Renal pelvis (tissue), 4 donors: ENCODE results near the gene TM9SF3. TPM values are rescaled to one million over a fixed set of nuclear protein-coding genes. Genes with fewer than 3 reads are reported as not detected.
"Not testable (repeated sequence)": the region's sequence is repeated elsewhere in the genome, so short reads cannot be mapped to it uniquely, and the experiment has no call there.

Experiments
- DNase-seq: peaks from one replicate; pipeline ENCODE4 v3.0.0-alpha.2; 2013
- polyA plus RNA-seq, 3 donors: library from polyadenylated mRNA; unstranded; fragments of 120-200 nt; gene quantifications; one replicate each; pipeline ENCODE4 v1.2.1, GENCODE V29; 2013; ENCODE audit not compliant: insufficient read length in 3 of 3

The TM9SF3 gene
- polyA plus RNA-seq, 3 donors, result 172 to 194 (median 185) TPM

GRCh38 chr10:96608805-96609204 lies 22.0 kb upstream of the TM9SF3 start:
- DNase-seq, result no peak

DNA sequence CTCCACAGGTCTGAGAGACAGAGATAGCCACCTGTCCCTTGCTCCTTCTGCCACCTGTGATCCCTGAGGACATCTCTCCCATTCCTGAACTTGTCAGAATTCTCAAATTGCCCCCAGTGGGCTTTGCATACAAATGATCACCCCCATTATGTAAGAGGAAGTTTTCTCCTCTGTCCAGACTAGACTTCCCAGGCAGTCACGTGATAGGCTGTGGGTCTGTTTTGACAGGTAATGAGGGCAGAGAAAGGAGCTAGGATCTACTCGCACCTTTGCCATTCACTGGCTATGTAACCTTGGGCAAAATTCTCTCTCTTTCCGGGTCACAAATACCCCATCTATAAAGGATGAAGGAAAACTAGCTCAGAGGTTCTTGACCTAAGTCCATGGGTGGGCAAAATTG lies 21.4 kb upstream of the TM9SF3 start:
- DNase-seq, result no peak

GRCh38 chr10:96606946-96607345 lies 20.1 kb upstream of the TM9SF3 start:
- no peak for DNase-seq

GRCh38 chr10:96606216-96606615 lies 19.4 kb upstream of the TM9SF3 start:
- DNase-seq, result no peak

DNA sequence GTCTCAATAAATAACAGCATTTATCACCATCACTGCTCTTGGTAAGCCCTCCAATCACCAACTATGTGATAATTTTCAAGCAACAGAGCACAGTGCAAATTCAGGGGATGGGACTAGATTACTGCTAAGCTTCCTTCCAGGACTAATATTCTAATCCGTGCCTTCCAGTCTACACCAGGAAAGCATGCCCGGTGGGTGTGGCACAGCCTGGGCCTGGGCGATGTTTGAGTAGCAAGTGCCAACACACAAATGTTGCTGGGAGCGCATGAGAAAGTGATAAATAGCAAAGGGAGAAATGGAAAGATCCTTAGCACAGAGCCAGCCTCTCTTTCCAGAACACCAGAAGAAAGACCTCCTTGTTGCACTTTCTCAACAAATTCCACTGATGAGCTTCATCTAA lies 13.5 kb upstream of the TM9SF3 start:
- no peak for DNase-seq

DNA sequence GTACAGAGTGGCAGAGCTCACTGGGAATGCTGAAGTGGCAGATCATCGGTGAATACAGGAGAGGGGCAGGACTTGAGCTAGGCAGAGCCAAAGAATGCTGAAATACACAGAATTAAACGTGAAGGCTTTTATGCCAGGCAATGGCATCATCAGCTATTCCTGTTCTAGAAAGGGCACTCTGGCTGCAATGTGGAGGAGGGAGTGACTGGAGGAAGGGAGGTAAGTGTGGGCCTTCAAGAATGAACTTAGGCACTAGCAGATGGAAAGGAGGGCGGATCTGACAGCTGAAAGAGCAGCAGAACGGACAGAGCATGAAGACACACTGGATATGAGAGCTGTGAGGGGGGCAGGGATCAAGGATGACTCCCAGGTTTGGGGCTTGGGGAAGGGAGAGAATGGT lies 12.0 kb upstream of the TM9SF3 start:
- no peak for DNase-seq

- no peak for DNase-seq
These were observed 9.9 kb upstream of the TM9SF3 start for GRCh38 chr10:96596422-96597407.

- no peak for DNase-seq
These were observed 8.9 kb upstream of the TM9SF3 start for GRCh38 chr10:96595741-96596140.

- no peak for DNase-seq
These were observed 5.1 kb upstream of the TM9SF3 start for GRCh38 chr10:96591946-96592345.

- DNase-seq, result no peak
These were observed 2.0 kb upstream of the TM9SF3 start for GRCh38 chr10:96588616-96589419.

- peak; percentile 24 for DNase-seq
These were observed 1.3 kb upstream of the TM9SF3 start for GRCh38 chr10:96588060-96588554.

DNA sequence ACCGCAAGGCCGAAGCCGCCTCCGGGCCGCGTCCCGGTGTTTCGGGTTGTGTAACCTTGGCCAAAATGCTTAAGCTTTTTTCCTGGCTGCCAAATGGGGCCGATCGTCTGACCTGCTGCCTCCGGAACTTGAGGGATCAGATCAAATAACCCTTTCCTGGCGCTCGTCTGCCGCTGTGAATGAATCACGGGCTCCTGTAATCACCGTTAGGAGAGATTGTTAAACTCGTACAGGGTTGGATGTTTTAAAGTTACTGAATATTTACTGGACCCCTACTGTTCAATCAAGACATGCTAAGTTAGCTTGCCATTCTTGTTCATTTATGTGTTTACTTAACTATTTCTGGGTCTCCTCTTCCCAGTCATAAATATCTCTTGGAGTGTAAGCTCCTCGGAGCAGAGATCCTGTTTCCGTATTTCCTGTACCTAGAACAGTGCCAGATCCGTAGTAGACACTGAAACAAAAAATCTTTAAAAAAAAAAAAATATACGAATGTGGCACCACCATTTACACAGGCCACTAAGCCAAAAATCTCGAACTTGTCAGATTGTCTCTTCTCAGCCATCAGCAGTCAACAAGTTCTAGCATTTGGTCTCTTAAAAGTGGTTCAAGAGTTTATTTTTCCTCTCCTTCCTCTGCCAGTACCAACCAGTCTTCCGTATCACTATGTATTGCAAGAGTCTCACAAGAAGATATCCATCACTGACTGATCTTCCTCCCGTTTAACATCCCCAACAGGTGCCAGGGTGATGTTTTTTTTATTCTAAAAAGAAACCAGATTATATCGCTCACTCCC lies 650 bp upstream of the TM9SF3 start:
- DNase-seq, result peak; percentile 68

- peak; percentile 26 for DNase-seq
These were observed 935 bp downstream of the TM9SF3 start for GRCh38 chr10:96585736-96586418.

DNA sequence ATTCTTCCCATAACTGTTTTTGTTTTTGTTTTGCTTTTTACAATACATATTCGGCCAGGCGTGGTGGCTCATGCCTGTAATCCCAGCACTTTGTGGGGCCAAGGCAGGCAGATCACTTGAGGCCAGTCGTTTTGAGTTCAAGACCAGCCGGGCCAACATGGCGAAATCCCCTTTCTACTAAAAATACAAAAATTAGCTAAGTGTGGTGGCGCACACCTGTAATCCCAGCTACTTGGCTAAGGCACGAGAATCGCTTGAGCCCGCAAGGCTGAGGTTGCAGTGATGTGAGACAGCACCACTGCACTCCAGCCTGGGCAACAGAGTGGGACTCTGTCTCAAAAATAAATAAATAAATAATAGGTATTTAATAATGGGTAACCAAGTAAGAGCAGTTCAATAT lies 2.3 kb downstream of the TM9SF3 start:
- no peak for DNase-seq

GRCh38 chr10:96584035-96584434 lies 2.8 kb downstream of the TM9SF3 start:
- DNase-seq, result no peak

GRCh38 chr10:96579133-96579532 lies 7.7 kb downstream of the TM9SF3 start:
- no peak for DNase-seq

DNA sequence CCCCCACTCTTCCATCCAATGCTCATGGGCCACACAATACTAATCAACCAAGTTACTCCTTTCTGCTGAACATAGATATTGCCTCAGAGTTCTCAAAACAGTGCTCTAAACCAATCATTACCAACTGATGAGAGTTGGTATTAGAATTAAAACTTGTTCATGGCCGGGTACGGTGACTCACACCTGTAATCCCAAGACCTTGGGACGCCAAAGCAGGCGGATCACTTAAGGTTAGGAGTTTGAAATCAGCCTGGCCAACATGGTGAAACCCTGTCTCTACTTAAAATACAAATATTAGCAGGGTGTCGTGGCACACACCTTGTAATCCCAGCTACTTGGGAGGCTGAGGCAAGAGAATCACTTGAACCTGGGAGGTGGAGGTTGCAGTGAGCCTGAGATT lies 8.2 kb downstream of the TM9SF3 start:
- DNase-seq, result no peak

- no peak for DNase-seq
These were observed 8.8 kb downstream of the TM9SF3 start for GRCh38 chr10:96578022-96578421.

DNA sequence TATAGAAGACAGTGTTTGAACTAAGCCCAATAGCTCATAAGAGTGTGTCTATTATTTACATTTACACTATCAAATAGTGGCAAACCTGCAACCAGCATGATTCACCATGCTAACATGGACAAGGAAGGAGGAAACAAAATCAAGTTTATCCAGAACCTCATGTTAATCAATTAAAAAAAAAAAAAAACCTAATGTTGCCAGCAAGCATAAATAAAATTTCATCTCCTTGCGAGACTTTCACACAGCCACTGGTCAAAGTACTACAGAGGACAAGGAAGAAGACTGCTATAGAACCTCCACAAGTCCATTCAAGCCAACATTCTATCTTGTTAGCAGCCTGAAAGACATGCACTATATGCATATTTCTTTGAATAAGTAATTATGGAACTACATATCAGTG lies 9.7 kb downstream of the TM9SF3 start:
- DNase-seq, result no peak

DNA sequence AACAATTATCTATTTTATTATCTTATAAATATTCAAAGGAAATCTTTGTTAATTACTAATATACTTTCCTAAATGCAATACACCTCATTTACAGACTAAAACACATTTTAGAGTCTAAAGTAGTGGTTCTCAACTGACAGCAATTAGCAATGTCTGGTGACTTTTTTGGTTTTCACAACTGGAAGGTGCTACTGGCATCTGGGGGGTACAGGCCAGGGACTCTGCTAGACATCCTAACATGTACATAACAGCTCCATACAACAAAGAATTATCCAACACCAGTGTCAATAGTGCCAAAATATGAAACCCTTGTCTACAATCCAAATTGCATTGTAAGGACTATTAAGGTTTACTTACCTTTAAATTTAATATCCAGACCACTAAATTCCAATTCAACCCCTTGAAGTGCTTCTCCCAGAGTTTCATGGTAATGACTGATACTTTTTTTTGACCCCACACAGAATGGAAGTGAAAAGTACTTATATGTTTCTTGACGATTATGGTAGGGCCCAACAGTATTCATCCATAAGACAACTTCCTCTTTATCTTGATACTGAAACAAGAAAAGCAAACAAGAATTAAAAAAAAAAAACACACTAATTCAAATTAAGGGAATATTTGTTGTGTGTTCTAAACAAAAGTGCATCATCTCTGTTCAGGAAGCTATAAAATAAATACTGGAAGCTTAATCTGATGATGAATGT lies 10.4 kb downstream of the TM9SF3 start:
- DNase-seq, result no peak

- not testable (repeated sequence) for DNase-seq
These were observed 12.2 kb downstream of the TM9SF3 start for GRCh38 chr10:96574564-96574963.
